B cell (primary cell): ENCODE results near the gene DMKN. TPM values are rescaled to one million over a fixed set of nuclear protein-coding genes. Genes with fewer than 3 reads are reported as not detected.
"Not testable (repeated sequence)": the region's sequence is repeated elsewhere in the genome, so short reads cannot be mapped to it uniquely, and the experiment has no call there.

Experiments used
- ATAC-seq: fragments of 200-7000 bp; cut with Tn5 transposase; one replicate; pipeline ENCODE4 v1.10.0; 2021; ENCODE audit warnings: low read depth, mild to moderate bottlenecking, moderate number of reproducible peaks, moderate library complexity
- CTCF ChIA-PET: fragments of 350-600 bp; sonication (Branson Sonifier 250); formaldehyde crosslinking; loops from one replicate; lab custom pipeline; 2021; ENCODE audit warnings: antibody characterized with exemption, inconsistent platforms; lab: Charles Lee
- POLR2A ChIA-PET: fragments of 350-600 bp; sonication (Branson Sonifier 250); formaldehyde crosslinking; loops from one replicate; lab custom pipeline; 2021; ENCODE audit warnings: antibody characterized with exemption; lab: Charles Lee
- DNase-seq: peaks from one replicate; pipeline ENCODE4 v3.0.0; 2013
- H2AFZ ChIP-seq: 2 replicates; pipeline ENCODE4 v1.6.1; 2012; ENCODE audit warnings: mild to moderate bottlenecking, low read depth, low read length; ENCODE audit not compliant: insufficient read depth, poor library complexity, severe bottlenecking
- H3K27ac ChIP-seq, 2 donors: 1 replicate in 1 of 2; 2 replicates in 1 of 2; pipeline ENCODE4 v1.5.1; 2012 to 2013; ENCODE audit warnings: low read length in 2 of 2, mild to moderate bottlenecking in 2 of 2, moderate library complexity in 1 of 2
- H3K27me3 ChIP-seq, 4 experiments: fragments of 200-600 bp in 1 of 4; sonication (generic) in 1 of 4; replicated peaks in 1 of 4; 1 replicate in 2 of 4; 2 replicates in 2 of 4; pipeline versions ENCODE4 v1.6.1 to v1.7.0; 2013 to 2016; ENCODE audit warnings: low read length in 3 of 4, mild to moderate bottlenecking in 2 of 4, mixed read lengths in 1 of 4, moderate library complexity in 1 of 4; ENCODE audit not compliant: insufficient read depth in 4 of 4, control insufficient read depth in 3 of 4; ENCODE audit errors: control extremely low read depth in 1 of 4
- H3K36me3 ChIP-seq, 2 experiments: replicated peaks in 1 of 2; 1 replicate in 1 of 2; 2 replicates in 1 of 2; pipeline versions ENCODE4 v1.6.1 to v1.7.1; 2013; ENCODE audit warnings: low read length in 1 of 2; ENCODE audit not compliant: insufficient read depth in 2 of 2, control insufficient read depth in 1 of 2; ENCODE audit errors: control extremely low read depth in 1 of 2, extremely low read depth in 1 of 2
- H3K4me1 ChIP-seq, 2 donors: fragments of 200-600 bp in 1 of 2; sonication (generic) in 1 of 2; 1 replicate in 1 of 2; 2 replicates in 1 of 2; pipeline versions ENCODE4 v1.5.1 to v1.6.1; 2013 to 2017; ENCODE audit warnings: low read length in 2 of 2; ENCODE audit not compliant: control insufficient read depth in 2 of 2, insufficient read depth in 2 of 2
- H3K4me2 ChIP-seq: replicated peaks from 2 replicates; pipeline ENCODE3; 2012; ENCODE audit warnings: mild to moderate bottlenecking, low read depth, low read length; ENCODE audit not compliant: poor library complexity, severe bottlenecking
- H3K4me3 ChIP-seq, 5 experiments: fragments of 200-600 bp in 1 of 5; sonication (generic) in 1 of 5; 1 replicate in 3 of 5; 2 replicates in 2 of 5; pipeline versions ENCODE4 v1.5.1 to v1.7.0; 2011 to 2016; ENCODE audit warnings: low read length in 4 of 5, mild to moderate bottlenecking in 4 of 5, low read depth in 2 of 5, control low read depth in 1 of 5, moderate library complexity in 1 of 5; ENCODE audit not compliant: insufficient read depth in 1 of 5; ENCODE audit errors: control extremely low read depth in 1 of 5, extremely low read depth in 1 of 5
- H3K79me2 ChIP-seq: fragments of 200-600 bp; sonication (generic); one replicate; pipeline ENCODE4 v1.6.0; 2016; ENCODE audit warnings: low read length; ENCODE audit not compliant: control insufficient read depth, insufficient read depth
- H3K9ac ChIP-seq: fragments of 200-600 bp; sonication (generic); 2 replicates; pipeline ENCODE4 v1.6.1; 2017; ENCODE audit warnings: mild to moderate bottlenecking, low read length, moderate library complexity
- H3K9me3 ChIP-seq, 3 donors: one replicate each; pipeline versions ENCODE4 v1.6.1 to v1.7.1; 2013; ENCODE audit warnings: low read length in 2 of 3; ENCODE audit not compliant: control insufficient read depth in 2 of 3, insufficient read depth in 1 of 3; ENCODE audit errors: control extremely low read depth in 1 of 3
- H4K20me1 ChIP-seq: 2 replicates; pipeline ENCODE4 v1.6.0; 2012; ENCODE audit warnings: mild to moderate bottlenecking, low read length; ENCODE audit not compliant: insufficient read depth, control insufficient read depth, poor library complexity, severe bottlenecking
- H3K27ac Mint-ChIP-seq: one replicate; pipeline ENCODE4 v1.8.0; 2021; ENCODE audit warnings: mixed read lengths
- H3K27me3 Mint-ChIP-seq: one replicate; pipeline ENCODE4 v1.8.0; 2021; ENCODE audit warnings: mixed read lengths
- H3K4me1 Mint-ChIP-seq: one replicate; pipeline ENCODE4 v1.8.0; 2021; ENCODE audit warnings: mixed read lengths
- H3K4me3 Mint-ChIP-seq: one replicate; pipeline ENCODE4 v1.8.0; 2021; ENCODE audit warnings: mixed read lengths
- H3K9me3 Mint-ChIP-seq: one replicate; pipeline ENCODE4 v1.8.0; 2022; ENCODE audit warnings: mixed read lengths; ENCODE audit not compliant: insufficient read depth
- CTCF ChIP-seq: fragments of 200-600 bp; IDR thresholded peaks from one replicate; pipeline ENCODE4 v1.8.0; 2022; ENCODE audit warnings: antibody characterized with exemption, mild to moderate bottlenecking
- EZH2 ChIP-seq: IDR thresholded peaks from 2 replicates; pipeline ENCODE4 v1.6.1; 2012; ENCODE audit warnings: borderline replicate concordance, low read depth, mild to moderate bottlenecking, moderate library complexity, low read length; ENCODE audit not compliant: insufficient read depth, poor library complexity, severe bottlenecking
- WGBS: methylation state at CpG from one replicate; pipeline ENCODE4 v1.1.5; 2013; ENCODE audit warnings: missing lambda C conversion rate; ENCODE audit not compliant: insufficient coverage; 5-methylcytosine and 5-hydroxymethylcytosine counted together
- intact Hi-C: fragments of 100-400 bp; cut with micrococcal nuclease; formaldehyde crosslinking; loops from one replicate; pipeline ENCODE4 v1.10.0; 2022
- polyA plus RNA-seq: library from polyadenylated mRNA; depleted of rRNA; stranded (reverse); fragments of >200 nt; gene quantifications from 2 replicates; pipeline ENCODE4 v1.2.3, GENCODE V29; 2012
- total RNA-seq, 2 donors: library from RNA; stranded (reverse); fragments of 120-200 nt in 1 of 2; gene quantifications; 1 replicate in 1 of 2; 2 replicates in 1 of 2; pipeline versions ENCODE4 v1.2.3 to v1.2.4, GENCODE V29; 2013 to 2022

DMKN gene
- total and polyA plus RNA-seq, 2 donors (not counting 1 experiment from before 2014, with no cell fraction given): 0.58 to 4.5 TPM

- CTCF ChIA-PET: interaction anchor here (0.7 to 3.0 kb wide), 17 partner anchors 9 to 395 kb away, joined by 3 to 32 read pairs (median 5); partner anchors contain the start of genes FFAR1, FFAR2 and FFAR3
- POLR2A ChIA-PET: interaction anchor here (0.6 to 1.9 kb wide), 6 partner anchors 34 to 256 kb away, joined by 3 to 5 read pairs (median 4); no protein-coding TSS in a partner anchor
- Histone ChIP-seq H3K9me3 (no peaks in the 10 kb centered on the region), H4K20me1 (no peaks in the 10 kb centered on the region), H3K4me2 (peak overlapping the region; percentile 74), H2AFZ (no peak overlapping the region), H3K27ac (peak overlapping the region; percentile 52 to 71), H3K4me1 (peaks cover 60 to 67% of the 10 kb centered on the region in 2 donors), H3K4me3 (peak overlapping the region in 3 of 5 experiments; percentile 1 to 24 (median 12)), H3K27me3 (no peaks in the 10 kb centered on the region), H3K36me3 (no peaks in the 10 kb centered on the region), H3K9ac (peak overlapping the region; percentile 16), H3K79me2 (no peaks in the 10 kb centered on the region)
- ATAC-seq (peak; percentile 78), DNase-seq (peak; percentile 88)
- Mint-ChIP-seq H3K4me1 (peaks cover 62% of the 10 kb centered on the region), H3K27me3 (no peaks in the 10 kb centered on the region), H3K27ac (peak overlapping the region; percentile 86), H3K9me3 (no peaks in the 10 kb centered on the region), H3K4me3 (peak overlapping the region; percentile 79)
- WGBS: 0% methylated on average over 4 of the region's 6 CpGs
- intact Hi-C loops: loop anchor here (1.0 to 10.0 kb wide), 2 partner anchors 115 to 308 kb away; partner anchors contain the start of genes FFAR1 and FXYD5
- no peak for TF ChIP-seq CTCF
- no peak for TF ChIP-seq EZH2
Observed at GRCh38 chr19:35462476-35462953, 50.9 kb downstream of the DMKN start.

- Histone ChIP-seq H3K27ac (peak overlapping the region in 1 of 2 donors; percentile 52), H3K4me1 (peaks cover 67 to 74% of the 10 kb centered on the region in 2 donors), H3K4me2 (peak overlapping the region; percentile 74)
- not testable (repeated sequence) for H3K79me2 ChIP-seq, H2AFZ ChIP-seq, H3K27ac Mint-ChIP-seq, H3K9me3 Mint-ChIP-seq, H3K27me3 Mint-ChIP-seq, DNase-seq, H3K9me3 ChIP-seq, H3K36me3 ChIP-seq, ATAC-seq, H3K4me3 Mint-ChIP-seq, H3K27me3 ChIP-seq, H4K20me1 ChIP-seq, H3K9ac ChIP-seq, H3K4me3 ChIP-seq
- POLR2A ChIA-PET: interaction anchor here (0.7 kb wide), 1 partner anchor 33 kb away, joined by 4 read pairs; no protein-coding TSS in a partner anchor
- H3K4me1 Mint-ChIP-seq: peaks cover 69% of the 10 kb centered on the region
- CTCF ChIA-PET: interaction anchor here (1.0 to 3.4 kb wide), 8 partner anchors 11 to 395 kb away, joined by 3 to 32 read pairs (median 6); partner anchors contain the start of genes FFAR2 and FFAR3
- intact Hi-C loops: loop anchor here (1.0 to 10.0 kb wide), 2 partner anchors 114 to 307 kb away; partner anchors contain the start of genes FFAR1 and FXYD5
Observed at GRCh38 chr19:35461788-35462187, 51.7 kb downstream of the DMKN start.
